GM19397 (cell line): ENCODE results near the gene KHSRP.
"Not testable (repeated sequence)": the region's sequence is repeated elsewhere in the genome, so short reads cannot be mapped to it uniquely, and the experiment has no call there.

Source experiments
- ATAC-seq: cut with Tn5 transposase; IDR thresholded peaks from one replicate; pipeline ENCODE4 v1.9.1; 2021; ENCODE audit warnings: mild to moderate bottlenecking, moderate library complexity; ENCODE audit not compliant: unreplicated experiment

The KHSRP gene

DNA sequence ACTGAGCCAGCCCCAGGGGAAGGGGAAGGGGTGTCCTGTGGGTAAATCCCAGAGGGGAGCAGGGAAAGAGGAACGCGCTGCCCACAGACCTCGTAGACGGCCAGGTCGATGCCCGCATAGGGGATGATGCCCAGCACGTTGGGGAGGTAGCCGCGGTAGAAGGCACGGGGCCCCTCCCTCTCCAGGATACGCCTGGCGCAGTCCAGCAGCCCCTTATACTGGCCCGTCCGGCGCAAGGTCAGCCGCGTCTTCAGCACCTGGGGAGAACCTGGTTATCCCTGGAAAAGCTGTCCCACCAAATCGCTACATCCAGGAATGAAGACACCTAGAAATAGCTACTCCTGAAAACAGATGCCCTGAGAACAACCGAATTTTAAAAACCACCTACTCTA is 27.6 kb upstream of the KHSRP start:
- ATAC-seq, result no peak

DNA sequence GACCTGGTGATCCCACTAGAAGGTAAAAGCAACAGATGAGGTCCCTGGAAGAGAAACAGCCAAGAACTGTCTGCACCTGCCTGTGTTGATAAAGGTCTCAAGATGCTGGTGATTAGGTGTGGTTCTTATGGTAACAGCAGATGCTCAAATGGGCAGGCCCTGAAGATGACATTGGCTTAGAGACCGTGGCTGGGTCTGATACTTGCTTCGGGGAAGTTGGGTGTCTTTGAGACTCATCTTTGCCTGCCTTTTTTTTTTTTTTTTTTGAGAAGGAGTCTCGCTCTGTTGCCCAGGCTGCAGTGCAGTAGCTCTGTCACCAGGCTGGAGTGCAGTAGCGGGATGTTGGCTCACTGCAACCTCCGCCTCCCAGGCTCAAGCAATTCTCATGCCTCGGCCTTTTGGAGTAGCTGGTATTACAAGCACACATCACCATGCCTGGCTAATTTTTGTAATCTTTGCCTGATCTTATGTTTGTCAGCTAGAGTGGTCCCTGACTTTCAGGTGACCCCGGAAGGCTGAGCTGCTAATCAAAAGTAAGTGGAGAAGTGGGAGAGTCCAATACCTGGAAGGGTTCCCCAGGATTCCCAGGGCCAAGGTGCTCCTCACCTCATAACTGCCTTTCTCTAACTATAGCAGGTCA is 27.1 kb upstream of the KHSRP start:
- no peak for ATAC-seq

DNA sequence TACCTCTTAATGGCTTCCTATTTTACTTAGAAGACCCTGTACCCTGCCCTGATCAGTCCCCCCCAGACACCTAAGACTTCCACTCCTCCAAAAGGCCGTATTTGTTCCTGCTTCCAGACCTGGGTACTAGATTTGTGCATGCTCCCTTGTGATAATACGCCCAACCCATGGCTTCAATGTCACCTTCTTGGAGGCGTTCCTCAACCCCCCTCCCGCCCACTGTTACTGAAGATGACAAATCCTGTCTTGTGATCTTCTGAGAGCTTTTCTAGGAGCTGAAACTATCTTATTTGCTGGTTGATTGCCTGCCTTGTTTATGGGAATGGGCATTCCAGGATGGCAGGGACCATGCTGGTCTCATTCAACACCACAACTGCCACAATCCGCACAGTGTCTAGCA is 25.6 kb upstream of the KHSRP start:
- ATAC-seq, result no peak

DNA sequence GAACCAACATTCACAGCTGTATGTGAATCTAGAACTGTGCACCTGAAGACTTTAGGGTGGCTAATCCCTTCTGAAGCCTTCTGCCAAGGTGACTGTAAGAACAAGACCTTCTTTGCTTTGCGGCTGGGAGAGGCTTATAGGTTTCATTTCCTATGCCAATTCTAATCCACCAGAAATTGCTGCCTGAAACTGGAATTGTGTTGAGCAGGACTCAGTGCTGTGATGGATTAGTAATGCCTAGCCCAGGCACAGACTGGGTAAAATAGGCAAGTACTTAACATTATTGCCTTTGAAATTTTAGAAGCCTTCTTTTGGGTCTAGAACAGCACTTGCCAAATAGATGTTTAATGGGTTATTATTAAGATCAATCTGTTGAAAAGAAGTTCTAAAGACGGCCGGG is 23.4 kb upstream of the KHSRP start:
- no peak for ATAC-seq

DNA sequence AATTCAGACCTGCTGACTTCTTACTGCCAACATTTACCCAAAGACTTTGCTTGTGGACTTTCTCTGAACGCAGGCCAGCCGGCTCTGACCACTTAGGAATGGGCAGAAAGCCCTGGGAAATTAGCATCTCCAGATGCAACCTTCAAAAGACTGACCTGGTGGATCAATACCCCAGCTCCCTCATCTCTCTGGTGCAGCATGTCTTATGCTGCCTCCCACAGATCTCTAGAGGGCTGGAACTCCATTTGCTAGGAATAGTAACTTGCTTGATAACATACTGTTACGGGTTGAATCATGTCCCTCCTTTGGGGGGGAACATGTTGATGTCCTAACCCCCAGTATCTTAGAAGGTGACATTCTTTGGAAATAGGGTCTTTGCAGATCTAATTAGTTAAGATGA is 21.8 kb upstream of the KHSRP start:
- ATAC-seq, result no peak

DNA sequence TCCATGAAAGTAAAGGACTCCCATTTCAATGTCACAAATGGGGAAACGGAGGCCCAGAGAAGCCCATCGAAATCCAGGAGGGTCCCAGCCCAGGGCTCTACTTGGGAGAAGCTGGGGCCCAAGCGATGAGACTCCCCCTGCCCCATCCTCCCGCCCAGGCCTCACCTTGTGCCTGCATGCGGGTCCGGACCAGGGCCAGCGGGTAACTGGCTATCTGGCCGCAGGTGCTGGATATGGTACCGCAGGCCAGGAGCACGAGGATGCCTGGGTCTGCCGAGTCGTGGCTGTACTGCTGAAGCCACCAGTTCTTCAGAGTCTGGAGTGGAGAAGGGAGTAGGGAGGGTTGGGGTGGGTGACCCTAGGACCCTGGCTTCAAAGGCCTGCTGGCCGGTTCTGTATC is 19.4 kb upstream of the KHSRP start:
- ATAC-seq, result no peak

DNA sequence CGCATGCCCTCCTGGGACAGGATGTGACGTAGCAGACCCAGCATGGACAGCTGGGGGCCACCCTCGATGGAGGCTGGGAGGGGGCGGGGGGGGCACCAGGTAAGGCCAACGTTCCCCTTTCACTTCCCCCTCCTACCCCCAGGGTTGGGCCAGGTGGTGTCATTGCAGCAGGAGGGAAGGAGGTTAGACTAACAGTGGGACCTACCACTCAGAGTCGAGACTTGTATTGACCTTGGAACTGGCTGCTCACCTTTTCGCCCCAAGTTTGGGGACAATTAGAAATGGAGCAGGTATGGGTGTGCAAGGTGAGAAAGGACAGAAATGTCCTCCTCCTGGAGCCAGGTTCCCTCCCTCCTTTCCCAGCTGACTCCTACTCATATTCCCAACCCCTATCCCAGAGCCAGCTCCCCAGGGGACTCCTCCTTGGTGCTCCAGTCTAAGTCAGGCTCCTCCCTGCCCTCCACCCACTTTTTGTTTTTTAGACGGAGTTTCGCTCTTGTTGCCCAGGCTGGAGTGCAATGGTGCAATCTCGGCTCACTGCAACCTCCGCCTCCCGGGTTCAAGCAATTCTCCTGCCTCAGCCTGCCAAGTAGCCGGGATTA is 17.6 kb upstream of the KHSRP start:
- no peak for ATAC-seq

DNA sequence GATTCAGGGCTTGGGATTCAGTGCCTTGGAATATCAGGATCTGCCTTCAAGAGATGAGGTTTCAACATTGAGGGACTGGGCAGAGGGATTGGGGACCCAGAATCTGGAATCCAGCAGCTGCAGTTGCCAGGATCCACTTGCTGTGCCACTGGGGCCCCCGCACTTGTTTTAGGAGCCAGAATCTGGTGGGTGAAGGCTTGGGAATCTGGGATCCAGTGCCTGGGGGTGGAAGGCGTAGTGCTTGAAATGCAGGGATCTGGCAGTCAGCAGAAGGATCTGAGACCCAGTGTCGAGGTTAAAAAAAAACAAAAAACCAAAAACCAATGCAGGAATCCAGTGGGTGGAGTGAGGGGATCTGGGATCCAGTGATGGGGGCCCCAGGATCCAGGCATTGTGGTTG is 16.3 kb upstream of the KHSRP start:
- no peak for ATAC-seq

DNA sequence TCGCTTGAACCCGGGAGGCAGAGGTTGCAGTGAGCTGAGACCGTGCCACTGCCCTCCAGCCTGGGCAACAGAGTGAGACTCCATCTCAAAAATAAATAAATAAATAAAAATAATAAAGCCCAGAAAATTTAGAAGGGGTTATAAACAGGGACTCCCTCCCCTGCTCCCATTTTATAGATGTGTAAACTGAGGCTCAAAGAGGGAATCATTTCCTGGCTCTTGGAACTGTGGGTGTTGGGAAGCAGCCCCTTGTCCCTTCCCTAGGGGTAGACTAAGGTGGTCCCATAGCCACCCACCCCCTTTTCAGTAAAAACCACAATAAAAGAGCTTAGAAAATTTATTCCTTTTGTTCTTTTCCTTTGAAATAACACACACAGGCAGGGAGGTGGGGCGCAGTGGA is 15.1 kb upstream of the KHSRP start:
- no peak for ATAC-seq

DNA sequence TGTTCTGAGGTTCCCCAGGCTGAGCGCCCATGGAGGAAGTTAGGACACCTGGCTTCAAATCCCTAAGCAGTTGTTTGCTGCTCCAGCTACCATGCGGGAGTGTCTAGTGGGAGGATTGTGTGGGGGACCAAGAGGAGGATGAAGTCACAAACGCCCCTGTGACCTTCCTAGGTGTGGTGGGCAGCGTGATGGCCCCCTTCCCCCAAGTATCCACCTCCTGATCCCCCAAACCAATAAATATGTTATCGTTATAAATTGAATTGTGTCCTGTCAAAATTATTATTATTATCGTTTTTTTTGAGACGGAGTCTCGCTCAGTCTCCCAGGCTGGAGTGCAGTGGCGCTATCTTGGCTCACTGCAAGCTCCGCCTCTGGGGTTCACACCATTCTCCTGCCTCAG is 9.1 kb upstream of the KHSRP start, which contains the start of gene SLC25A41:
Gene SLC25A41 (minus strand): TSS at position 101 of the 400 bp plus-strand sequence. CDS start 70 bp downstream, at position 31.
- ATAC-seq, result no peak

DNA sequence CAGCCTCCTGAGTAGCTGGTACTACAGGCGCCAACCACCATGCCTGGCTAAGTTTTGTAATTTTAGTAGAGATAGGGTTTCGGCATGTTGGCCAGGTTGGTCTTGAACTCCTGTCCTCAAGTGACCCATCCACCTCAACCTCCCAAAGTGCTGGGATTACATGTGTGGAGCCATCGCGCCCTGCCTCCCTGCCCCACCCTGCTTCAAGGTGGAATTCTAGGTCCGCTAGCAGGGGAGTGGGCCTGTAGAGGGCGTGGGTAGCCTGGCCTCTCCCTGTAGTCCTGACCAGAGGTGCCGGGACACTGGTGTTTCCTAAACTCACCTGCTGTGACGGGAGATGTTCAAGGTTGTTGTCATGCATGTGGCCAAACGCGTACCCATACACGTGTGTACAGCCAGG is 8.6 kb upstream of the KHSRP start:
- ATAC-seq, result no peak

DNA sequence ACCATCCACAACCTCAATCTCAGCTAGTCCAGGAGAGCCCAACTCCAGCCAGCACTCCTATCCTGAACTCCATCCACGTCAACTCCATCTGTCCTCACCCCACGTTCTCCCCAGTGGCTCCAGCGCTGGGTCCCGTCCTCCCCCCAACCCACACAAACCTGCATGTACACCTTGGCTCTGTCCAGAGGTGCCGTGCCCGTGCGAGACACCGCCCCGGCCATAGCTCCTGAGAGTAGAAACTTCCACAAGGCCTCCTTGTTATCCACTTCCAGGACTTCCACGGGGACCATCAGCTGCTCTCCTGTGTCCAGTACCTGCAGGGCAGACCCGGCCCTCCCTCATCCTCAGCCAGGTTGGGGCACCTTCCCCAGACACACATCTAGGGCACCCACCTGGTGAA is 7.3 kb upstream of the KHSRP start:
- ATAC-seq, result no peak

DNA sequence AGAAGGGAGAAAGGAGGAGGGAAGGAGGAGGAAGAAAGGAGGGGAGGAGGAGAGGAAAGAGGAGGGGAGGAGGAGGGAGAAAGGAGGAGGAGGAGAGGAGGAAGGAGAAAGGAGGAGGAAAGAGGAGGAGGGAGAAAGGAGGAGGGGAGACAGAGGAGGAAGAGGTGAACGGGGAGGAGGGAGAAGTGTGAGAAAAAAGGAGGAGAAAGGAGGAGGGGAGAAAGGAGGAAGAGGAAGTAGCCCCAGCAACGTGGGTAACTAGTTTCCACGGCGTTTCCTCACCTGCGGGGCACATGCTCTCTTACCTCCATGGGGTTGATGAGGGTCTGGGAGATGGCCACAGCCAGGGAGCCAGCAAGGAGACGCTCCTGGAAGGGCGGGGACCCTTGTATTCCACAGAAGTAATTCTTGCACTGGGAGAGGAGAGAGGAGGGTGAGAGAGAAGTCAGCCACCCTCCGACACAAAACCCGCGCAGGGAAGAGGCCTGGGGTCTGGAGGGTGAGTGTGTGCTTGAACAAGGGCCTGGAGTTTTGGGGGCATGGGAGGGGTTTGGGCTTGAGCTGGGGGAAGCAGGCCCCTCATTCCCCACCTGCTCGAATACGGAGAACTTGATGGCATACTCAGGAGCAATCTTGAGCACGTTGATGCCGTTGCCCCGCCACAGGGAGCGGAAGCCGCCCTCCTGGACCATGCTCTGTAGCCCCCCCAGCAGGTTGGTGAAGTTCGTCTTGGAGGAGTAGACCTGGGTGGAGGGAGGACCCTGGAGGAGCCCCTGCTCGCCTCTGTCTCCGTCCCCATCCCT is 5.0 kb upstream of the KHSRP start:
- ATAC-seq, result no peak

DNA sequence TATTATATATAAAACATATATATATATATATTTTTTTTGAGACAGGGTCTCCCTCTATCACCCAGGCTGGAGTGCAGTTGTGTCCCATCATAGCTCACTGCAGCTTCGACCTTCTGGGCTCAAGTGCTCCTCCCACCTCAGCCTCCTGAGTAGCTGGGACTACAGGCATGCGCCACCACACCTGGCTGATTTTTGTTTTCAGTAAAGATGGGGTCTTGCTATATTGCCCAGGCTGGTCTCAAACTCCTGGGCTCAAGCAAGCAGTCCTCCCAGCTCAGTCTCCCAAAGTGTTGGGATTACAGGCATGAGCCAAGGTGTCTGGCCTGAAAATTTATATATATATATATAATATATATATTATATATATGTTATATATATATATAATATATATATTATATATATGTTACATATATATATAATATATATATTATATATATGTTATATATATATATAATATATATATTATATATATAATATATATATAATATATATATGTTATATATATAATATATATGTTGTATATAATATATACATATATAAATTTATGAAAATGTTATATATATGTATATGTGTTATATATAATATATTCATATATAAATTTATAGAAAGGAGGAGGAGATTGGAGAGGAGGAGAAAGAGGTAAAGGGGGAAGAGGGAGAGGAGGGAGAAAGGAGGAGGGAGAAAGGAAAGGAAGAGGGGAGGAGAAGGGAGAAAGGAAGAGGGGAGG is 4.2 kb upstream of the KHSRP start:
- not testable (repeated sequence) for ATAC-seq

DNA sequence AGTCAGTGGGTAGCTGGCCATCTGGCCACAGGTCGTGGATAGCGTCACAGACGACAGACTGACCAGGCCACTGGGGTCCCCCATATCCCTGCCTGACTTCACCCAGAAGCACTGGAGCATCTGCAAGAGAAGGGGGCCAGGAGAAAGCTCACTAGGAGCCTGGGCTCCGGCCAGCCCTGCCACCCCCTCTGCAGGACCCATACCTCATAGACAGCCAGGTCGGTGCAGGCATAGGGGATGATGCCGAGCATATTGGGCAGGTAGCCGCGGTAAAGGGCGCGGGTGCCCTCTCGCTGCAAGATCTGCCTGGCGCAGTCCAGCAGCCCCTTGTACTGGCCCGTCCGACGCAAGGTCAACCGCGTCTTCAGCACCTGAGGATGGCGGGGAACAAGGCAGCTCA is 2.5 kb upstream of the KHSRP start:
- ATAC-seq, result no peak

DNA sequence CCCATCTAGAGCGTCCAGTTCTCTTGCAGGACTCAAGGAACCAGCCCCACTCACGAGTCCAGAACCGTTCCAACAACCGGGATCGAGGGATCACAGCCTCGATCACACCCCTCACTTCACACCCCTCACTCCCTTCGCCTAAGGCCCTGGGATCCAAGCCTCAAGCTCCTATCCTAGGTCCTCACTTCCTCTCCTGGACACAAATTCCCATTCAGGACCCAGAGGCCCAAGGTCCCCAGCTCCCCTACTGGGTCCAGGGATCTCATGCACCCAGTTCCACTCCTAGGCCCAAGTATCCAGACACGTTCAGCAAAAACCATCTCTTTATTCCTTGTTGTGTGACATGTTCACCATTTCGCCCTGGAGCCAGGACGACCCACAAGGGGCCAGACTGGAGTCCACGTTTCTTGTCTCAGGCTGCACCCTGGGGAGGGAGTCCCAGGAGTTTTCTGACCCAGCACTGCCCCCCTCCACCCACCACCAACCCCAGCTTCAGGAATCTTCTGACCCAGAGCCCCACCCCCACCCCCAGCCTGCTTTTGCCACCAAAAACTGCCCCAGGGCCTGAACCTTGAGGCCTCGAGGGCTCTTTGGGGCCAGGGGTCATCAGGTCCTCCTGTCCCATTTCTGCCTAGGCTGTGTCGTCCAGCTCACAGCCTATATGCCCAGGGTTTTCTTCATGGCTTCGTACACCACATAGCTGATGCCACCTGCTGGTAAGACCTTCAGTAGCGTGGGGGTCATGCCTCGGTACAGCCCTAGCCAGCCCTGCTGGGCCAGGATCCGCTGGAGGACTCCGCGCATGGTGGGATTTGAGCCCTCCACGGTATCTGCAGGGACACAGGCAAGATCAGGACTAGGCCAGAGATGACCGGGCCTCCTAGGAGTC is 1.4 kb upstream of the KHSRP start:
- no peak for ATAC-seq

DNA sequence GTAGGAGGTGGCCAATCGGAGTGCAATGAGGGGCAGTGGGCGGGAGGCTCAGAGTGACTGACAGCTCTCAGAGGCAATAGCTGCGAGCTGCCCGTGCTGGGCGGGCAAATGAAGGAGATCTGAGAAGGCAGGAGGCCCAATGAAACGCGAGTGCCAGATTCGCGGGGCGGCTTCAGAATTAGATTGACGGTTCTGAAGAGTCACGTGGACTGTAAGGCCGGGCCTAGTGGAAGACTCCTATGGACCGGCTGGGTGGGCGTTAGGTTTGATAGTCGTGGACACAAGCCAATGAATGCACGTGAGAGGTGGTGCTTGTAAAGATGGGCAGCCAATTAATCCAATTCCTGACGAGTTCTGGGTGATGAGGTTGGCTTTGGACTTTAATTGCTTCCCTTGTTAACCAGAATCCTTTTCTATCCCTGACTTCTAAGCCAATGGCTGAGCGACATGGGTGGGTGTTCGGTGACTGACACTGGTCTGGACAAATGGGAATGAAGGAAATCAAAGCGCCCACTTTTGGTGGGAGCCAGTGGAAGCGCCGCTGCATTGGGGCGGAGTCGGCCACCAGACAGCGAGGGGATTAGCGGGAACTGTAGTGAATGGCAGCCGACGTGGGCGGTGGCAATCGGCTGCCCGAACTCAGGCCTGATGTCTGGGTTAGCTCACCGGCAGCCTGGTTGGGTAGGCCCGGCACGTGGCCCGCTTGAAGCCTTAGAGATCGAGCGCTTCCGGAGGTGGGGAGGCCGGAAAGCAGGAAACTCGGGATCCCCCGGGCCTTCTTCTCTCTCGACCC is 524 bp upstream of the KHSRP start:
- ATAC-seq, result peak; percentile 81

DNA sequence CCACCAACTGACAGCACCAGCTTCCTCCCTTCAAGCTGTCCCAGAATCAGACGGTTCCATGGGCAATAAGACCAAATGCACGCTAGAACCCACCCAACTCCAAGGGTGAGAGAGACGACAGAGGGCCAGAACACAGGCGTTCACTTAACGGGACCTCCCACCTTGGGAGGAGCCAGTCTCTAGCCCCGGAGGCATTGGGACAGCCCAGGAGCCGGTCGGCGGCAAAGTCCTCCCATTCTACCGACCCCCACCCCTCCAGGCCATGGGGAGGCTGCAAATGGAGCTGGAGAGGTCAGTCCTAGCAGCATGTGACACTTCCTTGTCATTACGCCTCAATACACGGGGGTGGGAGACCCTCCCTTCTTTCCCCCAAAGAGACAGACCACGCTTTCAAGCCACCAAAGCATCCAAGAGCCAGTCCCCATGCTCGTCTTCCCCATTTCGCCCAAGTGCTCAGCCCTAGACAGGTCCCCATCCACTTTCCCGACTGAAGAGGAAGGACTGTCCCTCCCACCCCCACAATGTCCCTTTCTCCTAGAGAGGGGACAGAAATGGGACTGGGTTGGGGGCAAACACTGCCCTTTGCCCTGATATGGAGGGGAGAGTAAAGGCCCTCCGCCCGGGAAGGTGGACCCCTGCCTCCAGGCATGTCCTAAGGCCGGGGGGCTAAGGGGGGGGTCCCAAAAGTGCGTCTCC is 964 bp downstream of the KHSRP start:
- no peak for ATAC-seq
